Superior temporal gyrus (tissue), 1 donor: ENCODE measurements around the gene COL4A1.

Source experiments
- DNase-seq: peaks from one replicate; pipeline ENCODE4 v3.0.0-alpha.2; 2016; ENCODE audit errors: extremely low spot score

Gene COL4A1

GRCh38 chr13:110341445-110342244 is 34.7 kb upstream of the COL4A1 start:
- no peak for DNase-seq

- DNase-seq, result no peak
Measured at GRCh38 chr13:110340812-110341444, 34.0 kb upstream of the COL4A1 start.

DNA sequence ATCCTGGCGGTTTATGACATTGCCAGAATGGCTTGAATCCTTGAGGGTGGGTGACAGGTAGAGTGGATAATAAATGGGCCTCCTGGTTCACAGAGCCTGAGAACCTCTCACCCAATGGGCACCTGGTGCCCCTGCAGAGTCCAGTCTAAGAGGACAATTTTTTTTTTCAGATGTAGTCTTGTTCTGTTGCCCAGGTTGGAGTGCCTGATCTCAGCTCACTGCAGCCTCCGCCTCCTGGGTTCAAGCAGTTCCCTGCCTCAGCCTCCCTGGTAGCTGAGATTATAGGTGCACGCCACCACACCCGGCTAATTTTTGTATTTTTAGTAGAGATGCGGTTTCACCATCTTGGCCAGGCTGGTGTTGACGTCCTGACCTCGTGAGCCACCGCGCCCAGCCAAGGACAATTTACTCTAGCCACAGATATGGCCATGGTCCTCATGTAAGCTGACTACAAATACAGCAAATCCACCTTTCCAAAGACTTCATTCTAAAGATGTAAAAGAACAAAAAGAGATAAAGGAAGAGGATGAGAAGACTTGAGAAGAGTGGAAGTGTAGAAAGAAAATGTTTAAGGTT is 33.1 kb upstream of the COL4A1 start:
- no peak for DNase-seq

- DNase-seq, result no peak
Measured at GRCh38 chr13:110339263-110339662, 32.3 kb upstream of the COL4A1 start.

DNA sequence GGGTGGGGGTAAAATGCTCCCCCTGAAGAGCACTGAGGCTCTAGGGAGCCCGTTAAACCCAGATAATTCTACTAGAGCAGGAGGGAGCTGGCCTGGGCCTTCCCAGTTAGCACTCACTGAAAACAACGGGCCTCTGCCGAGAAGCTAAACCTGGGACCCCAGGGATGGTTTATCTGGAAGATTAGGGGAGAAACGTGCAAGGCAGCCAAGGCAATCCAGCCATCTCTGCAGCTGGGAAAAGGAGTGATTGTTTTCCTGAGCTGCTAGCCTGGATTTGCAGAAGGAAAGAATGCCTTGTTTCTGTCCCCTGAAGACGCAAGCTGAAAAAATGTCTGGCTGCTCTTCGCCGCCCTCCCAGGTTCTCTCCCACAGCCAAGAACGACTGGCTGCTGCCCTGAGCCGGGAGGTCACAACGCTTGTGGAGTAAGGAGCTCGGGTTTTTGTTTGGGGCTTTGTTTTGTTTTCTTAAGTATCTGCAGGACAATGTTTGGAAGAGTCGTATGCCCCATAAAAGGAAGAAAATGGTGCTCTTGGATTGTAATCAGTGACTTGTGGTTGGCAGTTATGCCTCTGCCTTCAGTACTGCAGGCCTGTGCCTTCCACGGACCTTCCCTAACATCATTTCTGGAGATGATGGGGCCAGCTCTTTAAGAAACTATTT is 31.6 kb upstream of the COL4A1 start:
- no peak for DNase-seq

DNA sequence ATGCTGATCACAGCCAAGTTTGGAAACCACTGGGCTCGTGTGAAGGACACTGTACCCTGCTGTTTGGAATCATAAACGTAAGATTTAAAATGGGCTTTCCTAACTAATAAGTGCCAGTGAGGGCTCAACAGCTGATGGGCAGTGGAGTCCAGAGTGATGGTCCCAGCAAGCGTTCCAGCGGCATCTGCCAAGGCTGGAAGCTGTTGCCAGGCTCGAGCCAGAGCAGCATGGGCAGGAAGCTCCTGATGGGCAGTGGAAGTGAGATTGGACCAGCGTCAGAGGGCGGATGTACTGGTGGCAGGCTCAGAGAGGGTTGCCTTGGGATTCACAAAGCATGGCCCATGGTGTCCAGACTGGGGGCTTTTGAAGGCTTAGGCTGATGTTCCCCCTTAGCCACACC is 30.3 kb upstream of the COL4A1 start:
- DNase-seq, result no peak

DNA sequence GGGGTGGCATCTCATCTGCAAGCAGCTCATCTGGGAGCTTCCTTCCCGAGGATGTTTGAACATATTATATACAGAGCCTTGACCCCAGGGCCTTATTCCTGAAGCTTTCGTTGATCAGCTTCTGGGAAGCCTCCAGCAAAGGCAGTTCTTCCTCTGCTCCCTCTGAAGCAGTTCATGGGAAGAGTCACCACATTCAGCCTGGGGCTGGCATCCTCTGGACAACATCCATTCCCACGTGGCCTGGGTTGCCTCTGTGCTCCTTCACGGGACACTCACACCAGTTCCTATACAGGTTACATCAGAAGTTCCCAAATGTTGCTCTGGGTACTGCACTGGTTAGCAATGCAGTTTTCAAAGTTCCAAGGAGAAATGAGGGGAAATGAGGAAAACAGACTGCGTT is 29.7 kb upstream of the COL4A1 start:
- DNase-seq, result no peak

DNA sequence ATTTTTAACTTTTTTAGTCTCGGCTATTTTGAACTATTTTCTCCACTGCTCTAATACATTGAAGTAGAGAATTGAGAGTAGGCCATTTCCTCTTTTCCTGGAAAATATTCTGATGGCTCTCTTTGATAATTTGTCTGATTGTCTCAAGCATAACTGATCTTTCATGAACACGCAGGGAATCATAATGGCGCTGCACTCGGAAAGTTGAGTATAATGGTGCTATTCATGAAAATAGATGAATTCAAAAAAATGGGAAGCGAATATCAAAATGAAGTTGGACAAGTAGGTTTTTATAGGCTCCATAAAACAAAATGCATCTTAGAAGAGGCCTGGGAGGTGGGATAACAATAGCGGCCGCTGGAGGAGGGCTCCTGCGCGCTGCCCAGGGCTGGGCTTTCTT is 29.2 kb upstream of the COL4A1 start:
- DNase-seq, result no peak

DNA sequence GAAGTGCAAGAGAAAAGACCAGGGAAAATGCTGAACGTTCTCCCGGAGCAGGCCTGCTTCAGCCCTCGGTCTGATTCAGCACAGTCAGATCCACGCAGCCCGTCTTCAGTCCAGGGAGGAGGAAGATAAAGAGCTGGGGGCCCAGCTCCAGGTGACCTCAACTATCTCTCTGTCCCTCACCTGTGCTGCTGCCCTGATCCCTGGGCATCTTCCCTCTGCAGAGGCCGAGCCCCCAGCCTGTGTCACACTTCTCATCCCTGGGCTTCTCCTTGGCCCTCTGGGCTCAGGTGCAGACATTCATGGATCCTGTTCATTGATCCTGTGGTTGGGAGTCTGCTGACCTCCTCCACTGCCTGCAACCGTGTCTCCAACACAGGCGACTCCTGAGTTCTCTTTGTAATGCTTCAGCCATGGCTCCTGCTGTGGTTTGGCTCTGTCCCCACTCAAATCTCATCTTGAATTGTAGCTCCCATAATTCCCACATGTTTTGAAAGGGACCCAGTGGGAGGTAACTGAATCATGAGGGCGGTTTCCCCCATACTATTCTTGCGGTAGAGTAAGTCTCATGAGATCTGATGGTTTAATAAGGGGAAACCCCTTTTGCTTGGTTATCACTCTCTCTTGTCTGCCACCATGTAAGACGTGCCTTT is 28.0 kb upstream of the COL4A1 start:
- DNase-seq, result no peak

GRCh38 chr13:110334256-110334655 is 27.3 kb upstream of the COL4A1 start:
- no peak for DNase-seq

GRCh38 chr13:110333837-110334236 is 26.9 kb upstream of the COL4A1 start:
- no peak for DNase-seq

DNA sequence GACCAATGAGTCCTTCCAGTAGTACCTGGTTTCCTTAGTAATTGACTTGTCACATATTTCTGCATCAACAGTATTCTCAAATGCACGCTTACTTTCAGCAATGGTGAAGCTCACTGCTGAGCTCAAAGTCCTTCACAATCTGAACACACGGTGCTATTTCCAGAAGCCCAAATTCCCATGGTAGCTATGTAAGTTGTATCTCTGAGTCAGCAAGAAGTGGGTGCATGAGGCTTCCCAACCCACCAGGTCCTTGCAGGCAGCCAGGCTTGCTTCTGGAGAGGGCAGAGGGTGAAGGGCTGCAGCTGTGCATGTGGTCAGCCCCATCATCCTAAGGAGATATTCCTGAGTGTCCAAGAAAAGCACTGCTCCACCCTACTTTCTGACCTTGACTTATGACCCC is 25.8 kb upstream of the COL4A1 start:
- DNase-seq, result no peak

DNA sequence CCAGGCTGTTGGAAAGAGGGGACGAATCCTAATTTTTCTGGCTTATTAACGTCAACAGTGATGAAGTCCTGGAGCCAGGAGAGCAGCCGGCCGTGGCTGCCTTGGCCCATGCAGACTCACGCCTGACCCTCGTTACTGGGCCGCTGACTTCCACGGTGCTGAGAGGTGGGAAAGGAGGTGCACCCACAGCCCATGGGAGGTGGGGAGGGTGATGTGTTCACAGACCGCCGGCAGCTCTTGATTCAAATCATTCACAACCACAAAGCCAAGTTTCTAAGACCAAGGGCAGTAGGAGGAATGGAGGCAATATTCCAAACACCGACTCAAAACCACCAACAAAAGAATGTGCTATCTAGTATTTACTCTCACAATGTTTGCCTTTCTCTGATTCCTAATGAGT is 24.4 kb upstream of the COL4A1 start:
- DNase-seq, result no peak

GRCh38 chr13:110330491-110331011 is 23.6 kb upstream of the COL4A1 start:
- no peak for DNase-seq

DNA sequence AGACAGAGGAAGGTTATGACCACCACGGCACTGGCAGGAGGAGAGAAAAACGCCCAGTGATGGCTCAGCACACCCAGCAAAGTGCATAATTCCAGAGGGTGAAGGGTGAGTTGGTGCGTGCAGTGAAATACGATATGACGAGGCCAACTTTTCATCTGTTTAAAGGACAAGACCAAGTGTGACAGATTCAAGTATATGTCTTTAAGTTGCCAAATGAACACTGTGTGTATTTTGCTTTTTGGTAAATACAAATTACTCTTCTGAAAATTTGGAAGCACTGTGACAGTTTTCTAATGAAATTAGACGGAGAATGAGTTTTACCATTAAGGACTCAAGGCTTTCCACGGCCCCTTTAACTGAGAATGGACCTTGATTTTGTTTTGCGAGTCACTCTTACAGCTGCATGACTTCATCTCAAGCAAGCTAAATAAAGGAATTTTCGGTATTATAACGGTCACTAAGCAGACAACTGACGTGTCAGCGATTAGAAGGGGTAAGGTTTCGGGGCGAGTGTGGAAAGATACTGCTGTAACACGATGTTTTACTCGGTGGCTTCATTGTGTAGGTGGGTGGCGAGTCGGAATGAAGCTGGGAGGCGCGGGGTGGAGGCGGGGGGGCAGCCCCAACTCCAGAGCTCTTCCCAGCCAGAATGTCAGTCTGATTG is 23.0 kb upstream of the COL4A1 start:
- DNase-seq, result no peak

DNA sequence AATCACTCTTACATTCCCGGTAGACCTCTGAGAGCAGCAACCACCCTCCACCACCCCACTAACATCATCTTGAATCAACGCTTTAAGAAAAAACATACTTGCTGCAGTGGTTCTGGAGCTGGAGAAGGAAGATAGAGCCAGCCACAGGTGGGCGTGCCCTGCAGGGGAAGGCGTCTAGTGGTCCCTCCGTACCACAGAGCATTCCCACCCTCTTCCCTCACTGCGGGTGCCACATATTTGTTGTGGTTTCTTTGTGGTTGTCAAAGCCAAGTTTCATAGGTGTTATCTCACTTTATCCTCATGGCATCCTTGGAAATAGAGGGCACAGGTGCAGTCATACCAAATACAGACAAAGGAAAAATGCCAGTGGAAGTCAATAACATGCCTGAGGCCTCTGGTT is 22.3 kb upstream of the COL4A1 start:
- no peak for DNase-seq

- no peak for DNase-seq
Measured at GRCh38 chr13:110328573-110328972, 21.6 kb upstream of the COL4A1 start.

- DNase-seq, result no peak
Measured at GRCh38 chr13:110327051-110327721, 20.2 kb upstream of the COL4A1 start.

DNA sequence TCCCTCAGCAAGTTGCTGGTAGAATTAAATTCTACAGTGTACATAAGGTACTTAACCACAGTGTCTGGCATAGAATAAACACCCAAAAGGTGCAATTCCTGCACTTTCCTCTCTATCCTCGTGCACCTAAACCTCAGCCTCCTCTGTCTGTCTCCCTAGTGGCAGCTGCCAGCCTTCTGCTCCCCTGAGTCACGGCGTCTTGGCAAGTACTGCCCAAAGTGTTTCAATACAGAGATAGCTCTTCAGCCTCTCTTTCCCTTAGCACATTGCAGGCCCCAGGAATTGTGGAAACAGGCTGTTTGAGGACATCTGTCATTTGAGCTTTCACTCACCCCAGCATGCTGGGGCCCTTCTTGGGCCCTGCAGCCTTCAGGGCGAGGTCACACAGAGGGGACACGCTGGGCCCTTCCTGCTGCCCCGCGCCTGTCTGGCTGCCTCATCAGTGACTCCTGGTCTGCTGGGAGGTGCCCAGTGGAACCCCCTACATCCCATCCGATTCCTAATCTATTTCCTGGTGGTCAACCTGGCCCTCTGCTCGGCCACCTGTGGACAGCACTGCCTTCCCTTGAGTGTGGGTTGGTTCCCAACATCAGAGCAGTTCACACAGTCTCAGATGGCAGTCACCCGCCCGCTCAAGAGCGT is 19.4 kb upstream of the COL4A1 start:
- no peak for DNase-seq

GRCh38 chr13:110324026-110324749 is 17.2 kb upstream of the COL4A1 start:
- no peak for DNase-seq
